ENCODE data around the gene CRACDL. TPM values are rescaled to one million over a fixed set of nuclear protein-coding genes. Genes with fewer than 3 reads are reported as not detected.
"Not testable (repeated sequence)": the region's sequence is repeated elsewhere in the genome, so short reads cannot be mapped to it uniquely, and the experiment has no call there.

Gene CRACDL
- total and polyA plus RNA-seq, 7 donors, result 0.36 to 8.8 (median 1.5) TPM

DNA sequence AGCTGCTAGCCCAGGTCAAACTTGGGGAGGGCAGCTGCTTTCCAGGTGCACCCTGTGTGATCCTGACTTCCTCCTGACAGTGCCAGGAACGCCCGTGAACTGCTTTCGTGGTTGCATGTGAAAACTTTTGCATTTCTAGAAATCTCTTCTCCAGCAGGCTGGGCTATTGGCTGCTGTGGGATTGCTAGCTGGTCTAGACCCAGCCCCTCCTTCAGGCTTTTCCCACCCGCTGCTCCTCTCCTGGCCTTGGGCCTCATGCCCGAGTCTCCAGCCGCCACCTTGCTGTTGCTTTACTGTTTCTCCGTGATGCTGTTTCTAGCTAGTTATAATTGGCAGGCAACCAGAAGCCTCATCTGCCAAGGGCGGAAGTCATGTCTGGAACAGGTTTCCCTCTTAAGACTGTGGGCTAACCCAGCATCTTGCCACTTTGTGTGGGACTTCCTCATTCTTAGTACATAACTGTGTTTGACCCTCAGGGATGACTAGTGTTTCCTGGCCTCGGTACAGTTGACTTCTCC, 178.1 kb downstream of the CRACDL start:
- TF ChIP-seq EP300 (IDR thresholded peaks at IDR 0.05) (no peak), POLR2AphosphoS5 (IDR thresholded peaks at IDR 0.05) (peak in 3 of 4 donors; percentile 22 to 56 (median 52))
- no peaks in the 10 kb centered on the region for H3K36me3 ChIP-seq
- peak overlapping the region in 2 of 4 donors; percentile 20 to 44 for H3K27ac ChIP-seq
- intact Hi-C loops (cut with DNase I), result no loop called here
- DNase-seq, result peak; percentile 78
- H3K4me1 ChIP-seq, result peaks cover 0 to 10% (median 9%) of the 10 kb centered on the region in 4 donors
- WGBS, 2 donors, result 7 to 16% methylated on average over 9 of the region's 9 CpGs
- no peaks in the 10 kb centered on the region for H3K9me3 ChIP-seq
- H3K4me3 ChIP-seq, result no peak overlapping the region
- H3K27me3 ChIP-seq, result no peaks in the 10 kb centered on the region

DNA sequence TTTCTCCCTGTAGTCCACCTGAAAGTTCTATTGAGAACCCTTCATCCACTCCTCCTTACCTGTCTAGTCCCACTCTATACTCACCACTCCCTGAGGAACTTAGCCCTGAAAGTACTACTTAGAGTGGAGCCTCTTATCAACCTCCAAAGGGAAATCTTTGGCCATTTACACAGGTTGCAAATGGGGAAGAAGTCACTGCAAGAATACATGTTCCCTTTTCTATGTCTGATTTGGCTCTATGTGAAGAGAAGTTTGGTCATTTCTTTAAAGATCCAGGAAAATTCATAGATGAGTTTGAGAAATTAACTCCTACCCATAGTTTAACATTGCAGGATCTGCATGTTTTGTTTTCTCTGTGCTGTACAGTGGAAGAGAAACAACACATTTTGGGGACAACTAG, 182.2 kb downstream of the CRACDL start:
- Histone ChIP-seq H3K4me3 (no peak overlapping the region), H3K4me1 (peaks cover 0 to 10% (median 9%) of the 10 kb centered on the region in 4 donors), H3K9me3 (no peaks in the 10 kb centered on the region), H3K27me3 (no peaks in the 10 kb centered on the region), H3K36me3 (no peaks in the 10 kb centered on the region), H3K27ac (no peak overlapping the region)
- intact Hi-C loops (cut with DNase I), result no loop called here
- TF ChIP-seq POLR2AphosphoS5 (IDR thresholded peaks at IDR 0.05) (no peak), EP300 (IDR thresholded peaks at IDR 0.05) (no peak), POLR2A (IDR thresholded peaks at IDR 0.05) (no peak)
- TF ChIP-seq, protein P1, sequence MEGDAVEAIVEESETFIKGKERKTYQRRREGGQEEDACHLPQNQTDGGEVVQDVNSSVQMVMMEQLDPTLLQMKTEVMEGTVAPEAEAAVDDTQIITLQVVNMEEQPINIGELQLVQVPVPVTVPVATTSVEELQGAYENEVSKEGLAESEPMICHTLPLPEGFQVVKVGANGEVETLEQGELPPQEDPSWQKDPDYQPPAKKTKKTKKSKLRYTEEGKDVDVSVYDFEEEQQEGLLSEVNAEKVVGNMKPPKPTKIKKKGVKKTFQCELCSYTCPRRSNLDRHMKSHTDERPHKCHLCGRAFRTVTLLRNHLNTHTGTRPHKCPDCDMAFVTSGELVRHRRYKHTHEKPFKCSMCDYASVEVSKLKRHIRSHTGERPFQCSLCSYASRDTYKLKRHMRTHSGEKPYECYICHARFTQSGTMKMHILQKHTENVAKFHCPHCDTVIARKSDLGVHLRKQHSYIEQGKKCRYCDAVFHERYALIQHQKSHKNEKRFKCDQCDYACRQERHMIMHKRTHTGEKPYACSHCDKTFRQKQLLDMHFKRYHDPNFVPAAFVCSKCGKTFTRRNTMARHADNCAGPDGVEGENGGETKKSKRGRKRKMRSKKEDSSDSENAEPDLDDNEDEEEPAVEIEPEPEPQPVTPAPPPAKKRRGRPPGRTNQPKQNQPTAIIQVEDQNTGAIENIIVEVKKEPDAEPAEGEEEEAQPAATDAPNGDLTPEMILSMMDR (IDR thresholded peaks at IDR 0.05), result no peak
- no peak for DNase-seq

DNA sequence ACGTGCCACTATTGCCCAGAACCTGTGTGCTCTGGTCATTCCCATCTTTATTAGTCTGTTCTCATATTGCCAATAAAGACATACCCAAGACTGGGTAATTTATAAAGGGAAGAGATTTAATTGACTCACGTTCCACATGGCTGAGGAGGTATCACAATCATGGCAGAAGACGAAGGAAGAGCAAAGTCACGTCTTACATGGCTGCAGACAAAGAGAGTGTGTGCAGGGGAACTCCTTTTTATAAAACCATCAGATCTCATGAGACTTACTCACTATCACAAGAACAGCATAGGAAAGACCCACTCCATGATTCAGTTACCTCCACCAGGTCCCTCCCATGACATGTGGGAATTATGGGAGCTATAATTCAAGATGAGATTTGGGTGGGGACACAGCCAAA, 183.3 kb downstream of the CRACDL start:
- 90 to 93% methylated on average over 4 of the region's 4 CpGs for WGBS, 2 donors
- H3K27me3 ChIP-seq; H3K9me3 ChIP-seq; intact Hi-C loops (cut with DNase I); H3K4me1 ChIP-seq; H3K27ac ChIP-seq; H3K4me3 ChIP-seq; DNase-seq; H3K36me3 ChIP-seq: not testable (repeated sequence)

DNA sequence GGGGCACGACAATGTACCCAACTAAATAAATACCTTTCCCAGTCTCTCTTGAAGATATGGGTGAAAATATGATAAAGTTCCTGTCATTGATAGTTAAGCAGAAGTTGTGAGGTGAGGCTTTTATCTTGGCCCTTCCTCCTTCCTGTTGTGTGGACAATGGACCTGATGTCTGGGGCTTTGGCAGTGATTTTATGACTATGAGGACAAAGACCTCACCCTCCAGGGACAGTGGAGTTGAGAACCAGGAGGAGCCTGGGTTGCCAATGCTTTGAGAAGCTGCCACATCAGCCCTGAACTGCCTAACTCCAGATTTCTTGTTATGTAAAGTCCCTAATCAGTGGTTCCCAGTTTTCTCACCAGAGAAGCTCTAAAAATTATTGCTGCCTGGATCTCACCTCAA, 184.3 kb downstream of the CRACDL start:
- intact Hi-C loops (cut with DNase I), result no loop called here
- no peak overlapping the region for H3K27ac ChIP-seq
- H3K4me3 ChIP-seq, result no peak overlapping the region
- DNase-seq, result no peak
- 60 to 94% methylated on average over 1 of the region's 1 CpG for WGBS, 2 donors
- no peaks in the 10 kb centered on the region for H3K4me1 ChIP-seq
- no peak for TF ChIP-seq POLR2AphosphoS5 (IDR thresholded peaks at IDR 0.05)
- no peak for TF ChIP-seq EP300 (IDR thresholded peaks at IDR 0.05)
- TF ChIP-seq, protein P1 (IDR thresholded peaks at IDR 0.05), result no peak
- H3K27me3 ChIP-seq, result no peaks in the 10 kb centered on the region
- no peaks in the 10 kb centered on the region for H3K9me3 ChIP-seq
- H3K36me3 ChIP-seq, result no peaks in the 10 kb centered on the region

DNA sequence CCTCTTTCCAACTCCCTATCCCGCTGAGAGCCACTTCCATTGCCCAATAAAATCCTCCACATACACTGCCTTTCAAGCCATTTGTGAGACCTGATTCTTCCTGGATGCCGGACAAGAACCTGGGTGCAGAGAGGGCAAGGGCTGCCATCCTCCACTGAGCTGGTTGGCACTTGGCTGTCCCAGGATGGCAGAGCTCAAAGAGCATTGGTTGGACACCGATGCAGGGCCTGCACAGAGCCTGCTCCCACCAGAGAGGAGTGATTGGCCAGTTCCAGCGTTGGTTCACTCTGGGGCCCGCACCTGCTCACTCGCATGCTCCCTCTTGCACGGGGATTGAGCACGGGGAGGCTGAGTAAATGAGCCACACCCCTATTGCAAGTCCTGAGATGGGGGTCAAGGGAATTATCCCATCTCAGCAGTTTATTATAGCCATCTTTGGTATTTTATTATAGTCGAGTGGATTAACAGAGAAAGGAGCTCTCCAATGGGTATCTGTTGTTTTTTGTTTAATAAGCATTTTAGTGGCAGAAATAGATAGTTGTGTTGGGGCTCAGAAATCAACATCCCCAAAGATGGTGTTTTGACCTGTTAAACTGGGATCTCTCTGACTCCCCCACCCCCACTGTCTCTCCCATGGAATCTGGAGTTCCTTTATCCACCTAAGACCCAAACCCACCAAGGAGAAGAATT, 185.3 kb downstream of the CRACDL start:
- no peak overlapping the region for H3K4me3 ChIP-seq
- no peaks in the 10 kb centered on the region for H3K27me3 ChIP-seq
- DNase-seq, result no peak
- H3K27ac ChIP-seq, result no peak overlapping the region
- H3K4me1 ChIP-seq, result no peaks in the 10 kb centered on the region
- TF ChIP-seq EP300 (IDR thresholded peaks at IDR 0.05) (no peak), POLR2A (IDR thresholded peaks at IDR 0.05) (no peak)
- TF ChIP-seq, protein P1 (IDR thresholded peaks at IDR 0.05), result no peak
- intact Hi-C loops (cut with DNase I), result no loop called here
- WGBS, 2 donors, result 92 to 95% methylated on average over 9 of the region's 9 CpGs
- no peaks in the 10 kb centered on the region for H3K36me3 ChIP-seq
- no peaks in the 10 kb centered on the region for H3K9me3 ChIP-seq

DNA sequence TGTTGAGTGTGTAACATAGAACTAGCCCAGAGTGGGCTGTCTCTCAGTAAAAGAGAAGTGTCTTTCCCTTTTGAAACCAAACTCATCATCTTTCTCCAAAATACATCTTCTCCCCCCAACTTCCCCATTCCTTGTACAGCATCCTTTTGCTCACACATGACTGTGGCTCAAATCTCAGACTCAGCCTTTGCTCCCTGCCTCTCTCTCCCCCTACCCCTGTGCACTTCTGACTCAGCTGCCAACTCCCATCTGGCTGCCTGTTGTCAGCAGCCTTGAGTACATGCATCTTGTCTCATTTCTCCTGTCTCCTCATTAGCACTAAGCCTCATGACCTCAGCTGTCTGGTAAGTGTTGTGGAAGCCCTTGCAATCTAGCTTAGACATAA, 187.0 kb downstream of the CRACDL start:
- TF ChIP-seq, protein P1 (IDR thresholded peaks at IDR 0.05), result no peak
- peak in 2 of 4 donors; percentile 11 to 23 for TF ChIP-seq POLR2AphosphoS5 (IDR thresholded peaks at IDR 0.05)
- peak overlapping the region in 1 of 4 donors; percentile 38 for H3K27ac ChIP-seq
- H3K36me3 ChIP-seq, result no peaks in the 10 kb centered on the region
- H3K27me3 ChIP-seq, result no peaks in the 10 kb centered on the region
- H3K9me3 ChIP-seq, result no peaks in the 10 kb centered on the region
- H3K4me3 ChIP-seq, result no peak overlapping the region
- H3K4me1 ChIP-seq, result no peaks in the 10 kb centered on the region
- intact Hi-C loops (cut with DNase I), result no loop called here
- no peak for DNase-seq
